Activated naive CD4-positive, alpha-beta T cell (primary cell): ENCODE data around the gene ARID3B.
"Not testable (repeated sequence)": the region's sequence is repeated elsewhere in the genome, so short reads cannot be mapped to it uniquely, and the experiment has no call there.

ENCODE experiments used
- DNase-seq, 4 experiments: peaks; one replicate each; lab custom pipeline; 2025; lab: John Stamatoyannopoulos, UW

The ARID3B gene

DNA sequence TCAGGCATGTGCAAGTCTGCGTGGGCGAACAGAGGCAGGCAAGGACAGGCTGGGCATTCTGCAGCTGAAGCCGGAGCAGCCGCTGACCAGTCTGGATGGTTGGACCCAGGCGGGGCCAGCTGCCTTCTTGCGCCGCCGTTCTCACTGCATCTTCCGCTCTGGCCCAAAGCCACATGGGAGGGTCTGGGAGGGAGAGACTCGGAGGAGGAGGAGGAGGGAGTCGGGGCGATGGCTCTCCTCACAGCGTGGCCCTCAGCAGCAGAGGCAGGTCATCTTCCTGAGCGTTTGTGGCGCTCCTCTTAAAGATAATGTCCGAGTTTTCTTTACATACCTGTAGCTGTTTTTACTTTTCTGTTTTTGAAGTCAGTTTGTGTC lies 80.5 kb downstream of the ARID3B start:
- no peak for DNase-seq

DNA sequence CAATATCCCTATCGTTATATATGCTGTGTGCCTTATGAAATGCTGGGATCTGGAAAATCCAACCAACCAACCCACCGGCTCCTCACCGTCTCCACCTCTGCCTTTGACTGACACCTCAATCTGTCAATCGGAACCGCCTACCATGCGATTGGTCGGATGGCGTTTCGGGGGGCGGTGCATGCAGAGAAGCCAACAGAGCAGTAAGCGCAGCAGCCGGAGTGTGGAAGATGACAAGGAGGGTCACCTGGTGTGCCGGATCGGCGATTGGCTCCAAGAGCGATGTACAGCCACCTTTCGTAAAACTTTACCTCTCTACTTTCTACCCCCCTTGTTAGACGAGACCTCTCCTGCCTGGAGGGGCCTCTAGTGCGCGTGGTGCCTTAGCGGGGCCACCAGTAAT lies 80.9 kb downstream of the ARID3B start:
- no peak for DNase-seq

DNA sequence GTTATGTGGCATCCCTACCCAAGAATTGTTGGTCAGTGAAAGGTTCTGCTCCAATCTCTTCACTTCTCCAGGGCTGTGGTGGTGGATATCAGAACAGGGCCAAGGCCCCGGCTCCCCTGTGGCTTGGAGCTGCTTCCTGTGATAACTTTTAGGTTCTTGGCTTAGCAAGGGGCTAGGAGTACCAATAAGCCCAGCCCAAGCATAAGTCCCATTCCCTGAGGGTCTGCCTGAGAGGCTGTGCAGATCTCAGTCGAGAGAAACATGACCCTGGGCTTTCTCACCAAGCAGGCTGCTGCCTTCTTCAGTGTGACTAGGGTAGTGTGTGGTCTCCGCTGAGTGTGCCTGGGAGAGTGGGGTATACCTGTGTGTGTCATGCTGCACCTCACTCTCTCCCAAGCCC lies 81.7 kb downstream of the ARID3B start:
- DNase-seq, result no peak

DNA sequence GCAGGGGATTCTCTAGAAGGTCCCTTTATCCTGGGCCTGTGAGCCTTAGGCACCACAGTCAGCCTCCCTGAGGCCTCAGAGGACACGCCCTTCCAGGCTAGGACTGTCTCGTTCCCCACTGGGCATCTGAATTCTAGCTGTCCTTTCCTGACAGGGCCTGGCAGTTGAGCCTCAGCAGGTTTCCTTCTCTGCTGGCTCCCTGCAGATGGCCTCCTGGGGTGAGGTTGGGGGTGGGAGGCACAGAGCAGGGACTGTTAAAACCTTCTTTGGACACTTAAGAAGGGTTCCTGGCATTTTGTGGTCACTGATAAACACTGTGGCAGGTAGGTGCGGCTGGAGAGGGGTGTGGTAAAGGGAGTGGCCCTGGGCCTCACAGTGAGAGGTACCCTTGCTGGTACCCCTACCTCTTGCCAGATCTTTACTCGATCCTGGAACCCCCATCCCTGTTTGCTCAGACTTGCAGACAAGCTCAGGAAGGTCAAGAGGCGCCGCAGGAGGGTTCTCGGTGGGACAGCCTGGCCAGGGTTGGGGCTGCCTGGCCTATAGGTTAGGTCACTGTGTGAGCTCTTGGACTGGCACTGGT lies 83.1 kb downstream of the ARID3B start:
- no peak for DNase-seq

DNA sequence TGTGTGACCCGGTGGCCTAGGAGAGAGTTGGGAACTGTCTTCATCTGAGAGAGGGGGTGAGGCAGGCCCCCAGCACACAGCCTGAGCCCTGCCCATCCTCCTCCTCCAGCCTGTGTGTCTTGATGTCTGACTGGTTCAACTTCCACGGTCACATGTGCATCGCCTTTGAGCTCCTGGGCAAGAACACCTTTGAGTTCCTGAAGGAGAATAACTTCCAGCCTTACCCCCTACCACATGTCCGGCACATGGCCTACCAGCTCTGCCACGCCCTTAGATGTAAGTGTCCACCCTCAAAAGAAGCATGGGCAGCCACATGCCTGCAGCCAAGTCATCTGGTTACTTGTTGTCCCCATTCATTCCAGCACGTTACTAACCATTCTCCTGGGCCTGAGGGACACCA lies 84.7 kb downstream of the ARID3B start:
- DNase-seq, result no peak

DNA sequence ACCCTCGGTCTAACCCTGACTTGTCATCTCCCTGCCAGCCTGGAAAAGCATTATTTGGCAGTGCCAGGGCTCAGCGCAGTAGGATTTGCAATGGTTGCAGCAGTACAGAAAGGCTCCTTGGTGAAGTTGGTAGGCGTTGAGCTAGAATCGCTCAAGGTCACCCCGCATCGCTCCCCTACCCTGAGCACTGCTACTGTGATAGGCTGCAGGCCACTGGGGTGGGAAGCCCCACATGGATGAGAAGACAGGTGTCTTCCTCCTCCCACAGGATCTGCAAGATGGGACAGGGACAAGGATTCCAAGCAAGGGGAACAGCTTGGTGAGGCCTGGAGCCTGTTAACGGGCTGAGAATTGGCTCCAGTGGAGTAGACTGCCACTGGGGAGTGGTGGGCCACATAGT lies 85.3 kb downstream of the ARID3B start:
- no peak for DNase-seq

DNA sequence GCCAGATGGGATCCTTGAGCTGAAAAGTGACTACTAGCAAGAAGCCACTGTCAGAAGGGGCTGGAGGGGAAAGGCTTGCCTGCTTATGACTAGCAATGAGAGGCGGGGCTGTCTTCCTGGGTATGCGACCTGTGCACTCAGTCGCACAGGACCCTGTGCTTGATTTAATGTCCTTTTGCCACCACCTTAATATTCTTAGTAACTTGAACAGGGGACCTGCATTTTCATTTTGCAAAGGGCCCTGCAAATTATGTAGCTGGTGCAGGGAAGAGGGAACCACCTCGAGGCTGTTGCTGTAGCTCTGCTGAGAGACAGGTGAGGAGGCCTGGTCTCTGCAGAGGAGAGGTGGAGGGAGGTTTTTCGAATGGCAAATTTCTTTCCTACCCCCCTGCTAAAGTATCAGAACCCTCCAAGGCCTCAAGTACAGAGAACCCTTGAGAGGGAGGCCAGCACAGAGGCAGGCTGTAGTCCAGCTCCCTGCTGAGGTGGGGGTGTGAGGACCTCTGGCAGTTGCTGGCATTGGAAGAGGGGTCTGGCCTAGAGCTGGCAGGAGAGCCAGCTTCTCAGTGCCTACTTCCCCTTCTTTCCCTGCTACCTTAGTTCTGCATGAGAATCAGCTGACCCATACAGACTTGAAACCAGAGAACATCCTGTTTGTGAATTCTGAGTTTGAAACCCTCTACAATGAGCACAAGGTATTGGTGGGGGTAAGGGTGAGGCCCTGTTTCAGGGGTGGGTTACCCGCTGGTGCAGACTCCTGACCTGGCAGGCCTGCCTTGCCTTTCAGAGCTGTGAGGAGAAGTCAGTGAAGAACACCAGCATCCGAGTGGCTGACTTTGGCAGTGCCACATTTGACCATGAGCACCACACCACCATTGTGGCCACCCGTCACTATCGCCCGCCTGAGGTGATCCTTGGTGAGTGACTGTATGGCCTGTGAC lies 86.0 kb downstream of the ARID3B start:
- DNase-seq, result no peak

DNA sequence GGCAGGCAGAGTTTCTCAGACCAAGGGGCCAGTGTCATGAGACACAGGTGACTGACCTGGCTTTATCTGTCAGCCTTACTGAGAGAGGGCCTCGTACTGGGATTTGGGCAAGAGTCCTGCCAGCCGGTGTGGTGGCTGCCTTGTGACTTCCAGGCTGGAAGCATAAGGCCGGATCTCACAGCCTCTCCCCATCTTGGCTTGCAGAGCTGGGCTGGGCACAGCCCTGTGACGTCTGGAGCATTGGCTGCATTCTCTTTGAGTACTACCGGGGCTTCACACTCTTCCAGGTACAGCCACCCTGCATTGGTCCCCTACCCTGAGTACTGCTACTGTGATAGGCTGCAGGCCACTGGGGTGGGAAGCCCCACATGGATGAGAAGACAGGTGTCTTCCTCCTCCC lies 86.7 kb downstream of the ARID3B start:
- DNase-seq, result no peak

DNA sequence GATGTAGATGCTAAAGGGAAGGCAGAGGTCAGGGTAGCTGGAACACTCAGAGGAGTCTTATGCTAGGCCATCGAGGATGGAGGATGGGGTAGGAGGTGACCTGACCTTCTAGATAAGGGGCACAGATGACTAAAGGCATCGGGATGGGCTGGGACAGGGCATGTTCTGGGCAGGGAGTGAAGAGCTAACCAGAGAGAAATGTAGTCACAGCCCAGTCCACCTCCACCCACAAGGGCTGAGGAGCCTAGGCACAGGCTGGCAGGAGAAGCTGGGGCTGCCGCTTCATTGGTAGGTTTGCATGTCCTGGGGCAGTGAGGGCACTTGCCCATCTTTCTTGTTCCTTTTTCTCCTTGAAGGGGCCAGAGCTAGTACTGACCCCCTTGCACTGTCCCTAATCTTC lies 87.2 kb downstream of the ARID3B start:
- no peak for DNase-seq

DNA sequence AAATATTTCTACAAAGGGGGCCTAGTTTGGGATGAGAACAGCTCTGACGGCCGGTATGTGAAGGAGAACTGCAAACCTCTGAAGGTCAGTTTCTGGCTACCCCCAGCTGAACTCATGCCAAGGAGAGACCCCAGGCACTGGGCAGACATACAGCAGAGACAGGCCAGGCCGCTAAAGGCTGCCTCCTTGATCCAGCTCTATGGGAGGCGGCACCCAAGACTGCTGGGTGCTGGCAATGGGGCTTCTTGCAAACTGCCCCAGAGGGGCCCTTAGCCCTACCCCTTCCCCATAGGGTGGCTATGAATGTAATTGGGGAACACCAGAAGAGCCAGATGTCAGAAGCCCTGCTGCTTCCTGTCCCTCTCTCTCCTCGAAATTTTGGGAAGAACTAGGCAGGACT lies 87.9 kb downstream of the ARID3B start:
- DNase-seq, result no peak

DNA sequence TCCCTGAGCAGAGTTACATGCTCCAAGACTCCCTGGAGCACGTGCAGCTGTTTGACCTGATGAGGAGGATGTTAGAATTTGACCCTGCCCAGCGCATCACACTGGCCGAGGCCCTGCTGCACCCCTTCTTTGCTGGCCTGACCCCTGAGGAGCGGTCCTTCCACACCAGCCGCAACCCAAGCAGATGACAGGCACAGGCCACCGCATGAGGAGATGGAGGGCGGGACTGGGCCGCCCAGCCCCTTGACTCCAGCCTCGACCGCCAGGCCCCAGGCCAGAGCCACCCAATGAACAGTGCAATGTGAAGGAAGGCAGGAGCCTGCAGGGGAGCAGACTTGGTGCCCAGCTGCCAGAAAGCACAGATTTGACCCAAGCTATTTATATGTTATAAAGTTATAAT lies 88.7 kb downstream of the ARID3B start:
- not testable (repeated sequence) for DNase-seq

DNA sequence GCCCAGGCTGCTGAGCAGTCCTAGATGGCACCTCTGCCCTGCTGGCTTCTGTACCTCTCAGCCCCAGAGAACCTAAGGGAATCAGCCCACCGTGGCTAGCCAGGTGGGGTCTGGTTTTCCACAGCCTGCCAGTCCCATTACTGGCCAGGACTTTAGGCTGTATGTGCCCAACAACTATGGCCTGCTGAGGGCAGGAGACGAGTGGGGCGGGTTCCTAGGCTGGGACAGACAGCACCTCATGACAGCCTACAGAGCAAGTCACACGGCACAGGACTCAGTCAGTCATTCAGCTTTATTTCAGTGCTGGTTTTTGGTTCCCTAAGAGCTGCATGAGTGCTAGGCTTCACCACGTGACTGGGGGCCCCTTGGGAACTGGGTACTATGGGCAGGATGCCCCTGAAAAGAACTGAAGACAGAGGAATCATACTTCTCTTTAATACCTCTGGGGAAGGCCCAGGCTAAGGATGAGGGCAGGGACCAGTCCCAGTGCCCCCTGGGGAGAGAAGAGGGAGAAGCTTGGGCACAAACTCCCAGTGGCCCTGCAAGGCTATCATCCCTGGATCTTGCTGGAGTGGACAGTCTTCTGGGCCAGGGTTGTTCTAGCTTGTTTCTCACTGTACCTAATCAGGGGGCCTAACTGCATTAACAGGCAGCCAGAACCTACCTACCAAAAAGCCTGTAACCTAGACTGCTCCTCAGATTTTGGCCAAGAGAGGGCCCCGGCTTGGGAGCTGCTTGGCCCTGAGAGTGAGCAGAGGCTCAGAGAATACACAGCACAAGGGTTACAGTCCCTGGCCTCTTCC lies 89.5 kb downstream of the ARID3B start:
- no peak for DNase-seq

DNA sequence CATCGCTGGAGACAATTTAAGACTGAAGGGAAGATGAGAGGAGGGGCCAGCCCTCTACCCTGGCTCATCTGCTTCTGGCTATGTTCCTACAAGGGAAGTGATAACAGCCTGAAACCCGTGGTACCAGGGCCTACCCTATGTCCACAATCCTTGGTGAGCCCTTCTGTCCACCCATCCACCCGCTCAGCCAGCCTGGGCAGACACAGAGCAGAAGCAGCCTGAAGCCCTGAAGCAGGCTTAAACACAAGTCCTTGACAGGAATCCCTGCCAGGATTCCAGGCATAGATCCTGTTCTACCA lies 90.0 kb downstream of the ARID3B start:
- DNase-seq, result no peak

DNA sequence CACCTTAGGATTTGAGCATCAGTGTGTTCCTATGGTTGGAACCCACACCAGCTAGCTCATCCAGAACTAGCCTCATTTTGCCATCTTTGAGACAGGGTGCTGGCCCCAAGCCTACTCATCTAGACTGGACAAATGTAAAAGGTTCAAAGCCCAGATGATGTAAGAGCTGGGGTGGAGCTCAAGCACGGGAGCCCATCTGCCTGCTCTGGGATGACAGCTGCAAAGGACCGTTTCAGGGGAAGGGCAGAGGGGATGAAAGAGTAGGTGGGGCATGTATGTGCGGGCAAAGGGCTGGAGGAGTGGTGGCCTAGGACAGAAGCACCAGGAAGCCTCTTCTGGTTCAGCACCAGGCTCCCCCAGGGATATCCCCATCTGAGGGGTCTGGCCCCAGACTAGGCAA lies 90.4 kb downstream of the ARID3B start:
- no peak for DNase-seq

DNA sequence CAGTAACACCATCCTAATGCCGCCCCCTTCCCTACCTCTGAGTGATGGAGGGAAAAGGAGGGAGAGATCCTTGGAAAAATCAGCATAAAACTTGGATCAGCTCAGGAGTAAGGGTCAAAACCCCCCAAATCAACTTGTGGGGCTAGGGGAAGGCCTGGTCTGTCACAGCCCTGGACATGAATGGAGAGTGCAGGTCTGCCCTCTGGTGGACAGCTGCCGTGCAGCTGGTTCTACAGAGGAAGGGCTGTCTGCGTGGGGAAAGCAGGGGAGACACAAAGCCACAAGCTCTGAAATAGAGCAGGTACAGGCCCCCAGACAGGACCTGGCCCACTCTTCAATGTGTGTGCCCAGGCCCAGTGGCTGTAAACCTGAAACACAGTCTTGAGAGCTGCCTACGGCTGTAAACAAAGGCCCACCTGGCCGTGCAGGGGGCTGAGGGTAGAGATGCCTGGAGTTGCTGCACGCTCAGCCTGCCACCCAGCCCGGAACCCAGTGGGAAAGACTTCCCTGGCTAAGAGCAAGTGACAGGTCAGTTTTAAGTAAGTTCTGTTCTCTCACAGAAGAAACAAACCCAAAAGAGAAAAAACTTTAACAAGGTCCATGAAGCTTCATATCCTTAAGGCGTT lies 91.0 kb downstream of the ARID3B start:
- DNase-seq, result peak in 3 of 4 experiments; percentile 27 to 49 (median 33)

DNA sequence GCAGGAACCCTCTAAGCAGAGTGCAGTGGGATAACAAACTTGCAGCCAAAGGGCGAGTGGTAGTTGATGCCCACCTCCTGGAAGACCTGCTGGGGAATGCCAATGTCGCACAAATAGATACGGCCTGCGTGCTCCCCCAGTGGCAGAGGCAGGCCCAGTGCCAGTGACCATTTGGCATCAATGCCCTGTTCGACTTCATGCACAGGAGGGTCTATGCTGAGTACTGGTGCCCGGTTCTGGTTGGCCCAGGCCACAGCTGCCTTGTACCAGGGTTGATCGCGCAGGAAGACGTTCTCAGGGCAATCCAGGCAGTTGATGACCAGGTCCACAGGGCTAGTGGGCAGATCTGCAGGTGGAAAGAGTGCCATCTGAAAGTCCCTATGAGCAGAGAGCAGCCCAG lies 91.6 kb downstream of the ARID3B start:
- DNase-seq, result no peak

DNA sequence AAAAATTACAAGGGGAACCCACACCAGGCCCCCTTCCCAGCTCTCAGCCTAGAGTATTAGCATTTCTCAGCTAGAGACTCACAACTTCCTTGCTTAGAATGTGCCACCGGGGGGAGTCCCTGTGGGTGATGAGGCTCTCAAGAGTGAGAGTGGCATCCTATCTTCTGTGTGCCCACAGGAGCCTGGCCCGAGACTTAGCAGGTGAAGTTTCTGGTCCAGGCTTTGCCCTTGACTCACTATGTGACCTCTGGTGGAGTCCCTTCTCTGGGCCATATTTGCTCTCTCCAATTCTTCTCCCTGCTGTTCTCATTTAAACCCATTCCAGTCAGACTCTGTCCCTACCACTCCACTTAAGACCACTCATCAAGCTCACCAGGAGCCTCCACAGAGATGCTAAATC lies 92.8 kb downstream of the ARID3B start:
- DNase-seq, result no peak

DNA sequence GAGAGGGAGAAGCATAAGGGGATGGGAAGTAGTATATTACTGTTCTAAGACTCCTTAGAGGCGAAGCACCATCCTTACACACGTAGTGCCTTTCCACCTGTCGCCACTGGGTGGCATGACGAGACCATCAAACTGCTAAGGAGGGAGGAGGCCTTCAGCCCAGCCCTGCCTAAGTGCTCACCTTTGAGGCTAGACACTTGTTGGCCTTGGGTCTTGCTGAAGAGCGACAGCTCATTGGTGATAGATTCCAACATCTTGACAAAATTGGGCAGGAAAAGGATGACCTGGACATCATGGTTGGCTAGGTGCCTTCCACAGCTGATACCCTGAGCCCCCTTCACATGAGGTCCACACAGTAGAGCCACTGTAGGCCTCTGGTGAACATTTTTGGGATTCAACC lies 94.2 kb downstream of the ARID3B start:
- peak; percentile 23 to 61 (median 47) for DNase-seq

DNA sequence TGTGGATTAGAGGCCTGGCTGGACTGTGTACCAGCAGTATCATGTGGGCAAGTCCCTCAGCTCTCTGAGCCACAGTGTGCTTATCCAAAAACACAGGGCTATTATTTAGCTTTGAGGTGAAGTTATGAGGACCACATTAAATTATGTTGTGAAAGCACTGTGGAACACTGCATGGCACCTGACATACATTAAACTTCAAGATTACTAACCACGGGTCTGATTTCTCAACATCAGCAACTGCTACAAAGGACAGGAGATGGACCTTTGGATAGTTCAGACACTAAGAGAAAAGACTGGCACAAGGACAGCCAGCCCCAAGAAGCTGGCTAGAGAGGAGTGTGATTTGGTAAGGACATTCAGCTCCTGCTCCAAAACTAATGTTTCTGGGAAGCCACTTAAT lies 96.0 kb downstream of the ARID3B start:
- no peak for DNase-seq

DNA sequence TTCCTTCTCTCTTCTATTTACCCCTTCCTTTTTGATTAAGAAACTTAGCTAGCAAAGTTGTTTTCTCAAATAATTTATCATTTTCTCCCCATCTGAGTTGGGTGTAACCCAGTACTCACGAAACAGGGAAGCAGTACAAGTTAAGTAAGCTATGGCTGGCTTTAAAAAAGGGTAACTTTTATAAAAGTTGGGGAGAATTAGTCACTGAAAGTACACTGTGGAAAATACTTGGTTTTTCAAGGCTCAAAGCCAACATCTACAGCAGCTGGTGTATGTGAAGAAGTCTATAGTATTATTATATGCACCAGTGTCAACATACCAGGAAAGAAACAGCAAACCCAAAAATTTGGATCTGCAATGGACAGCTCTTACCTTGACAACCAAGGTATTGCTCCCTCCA lies 100.1 kb downstream of the ARID3B start:
- DNase-seq, result no peak

DNA sequence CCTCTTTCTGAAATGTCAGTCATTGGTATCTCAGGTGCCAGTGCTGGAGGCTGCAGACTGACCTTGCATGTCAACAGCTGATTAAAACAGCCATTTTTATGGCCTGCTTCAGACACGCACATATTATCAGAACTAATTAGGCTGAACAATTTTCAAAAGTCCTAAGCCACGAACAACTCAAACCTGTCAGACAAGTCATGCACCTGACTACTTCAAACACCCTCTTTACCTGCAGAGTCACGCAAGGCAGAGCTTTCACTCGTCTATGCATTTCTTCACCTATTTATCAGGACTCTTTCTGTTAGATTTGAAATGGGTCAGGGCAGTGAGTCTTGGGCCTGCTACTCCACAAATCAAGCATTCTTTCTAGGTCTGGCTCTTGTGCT lies 101.3 kb downstream of the ARID3B start:
- DNase-seq, result no peak
